Neural cell (in vitro differentiated cells): ENCODE data around the gene CEP72. TPM values are rescaled to one million over a fixed set of nuclear protein-coding genes. Genes with fewer than 3 reads are reported as not detected.

Experiments
- H2AFZ ChIP-seq: fragments of 200-600, 300-800 bp; sonication (generic), shearing (Covaris generic); 2 replicates; pipeline ENCODE4 v1.6.0; 2014; ENCODE audit warnings: low read depth, mild to moderate bottlenecking, antibody characterized with exemption, low read length, moderate library complexity
- H3F3A ChIP-seq: fragments of 200-600 bp; shearing (Covaris generic); 2 replicates; pipeline ENCODE4 v1.6.1; 2016; ENCODE audit warnings: mild to moderate bottlenecking, moderate library complexity, mixed read lengths, antibody characterized with exemption, low read length; ENCODE audit not compliant: insufficient read depth, poor library complexity, severe bottlenecking
- H3K27ac ChIP-seq: fragments of 200-600, 300-800 bp; sonication (generic), shearing (Covaris generic); 2 replicates; pipeline ENCODE4 v1.5.1; 2014; ENCODE audit warnings: mild to moderate bottlenecking, low read length, moderate library complexity
- H3K27me3 ChIP-seq: fragments of 300-800, 200-600 bp; sonication (generic), shearing (Covaris generic); 2 replicates; pipeline ENCODE4 v1.6.0; 2014; ENCODE audit warnings: mild to moderate bottlenecking, low read depth, low read length, moderate library complexity; ENCODE audit not compliant: insufficient read depth
- H3K36me3 ChIP-seq: fragments of 300-800, 200-600 bp; sonication (generic), shearing (Covaris generic); 2 replicates; pipeline ENCODE4 v1.5.1; 2014; ENCODE audit warnings: mild to moderate bottlenecking, antibody characterized with exemption, low read length, moderate library complexity; ENCODE audit not compliant: insufficient read depth
- H3K4me2 ChIP-seq: fragments of 300-800, 200-600 bp; sonication (generic), shearing (Covaris generic); 2 replicates; pipeline ENCODE4 v1.6.0; 2014; ENCODE audit warnings: mild to moderate bottlenecking, low read length
- H3K4me3 ChIP-seq: fragments of 300-800, 200-600 bp; sonication (generic), shearing (Covaris generic); 2 replicates; pipeline ENCODE4 v1.5.1; 2014; ENCODE audit warnings: mild to moderate bottlenecking, low read length, moderate library complexity
- H3K79me2 ChIP-seq: fragments of 200-600 bp; shearing (Covaris generic); replicated peaks from 2 replicates; pipeline ENCODE4 v1.6.0; 2014; ENCODE audit warnings: mild to moderate bottlenecking, low read length, moderate library complexity; ENCODE audit not compliant: insufficient read depth
- H3K9ac ChIP-seq: fragments of 300-800, 200-600 bp; sonication (generic), shearing (Covaris generic); 2 replicates; pipeline ENCODE4 v1.6.1; 2016; ENCODE audit warnings: mild to moderate bottlenecking, low read length, mixed read lengths
- H3K9me2 ChIP-seq: fragments of 200-600 bp; shearing (Covaris generic); 2 replicates; pipeline ENCODE4 v1.6.1; 2016; ENCODE audit warnings: mild to moderate bottlenecking, low read length, mixed read lengths; ENCODE audit not compliant: insufficient read depth
- H3K9me3 ChIP-seq: fragments of 200-600, 300-800 bp; sonication (generic), shearing (Covaris generic); 2 replicates; pipeline ENCODE4 v1.6.1; 2016; ENCODE audit warnings: mild to moderate bottlenecking, mixed run types, low read length, moderate library complexity, mixed read lengths
- H4K20me1 ChIP-seq: fragments of 200-600 bp; shearing (Covaris generic); 2 replicates; pipeline ENCODE4 v1.6.1; 2016; ENCODE audit warnings: mild to moderate bottlenecking, mixed run types; ENCODE audit not compliant: insufficient read depth
- EP300 ChIP-seq: fragments of 450-650 bp; conservative IDR thresholded peaks from 2 replicates; pipeline ENCODE4 v1.6.1; 2014; ENCODE audit warnings: antibody characterized with exemption, mild to moderate bottlenecking, moderate library complexity; ENCODE audit not compliant: poor library complexity, severe bottlenecking
- EZH2 ChIP-seq: fragments of 200-600, 300-800 bp; shearing (Covaris generic), sonication (generic); IDR thresholded peaks from 2 replicates; pipeline ENCODE4 v1.6.1; 2014; ENCODE audit warnings: antibody characterized with exemption, low read length, borderline replicate concordance, mild to moderate bottlenecking; ENCODE audit not compliant: insufficient read depth, poor library complexity, severe bottlenecking
- MXI1 ChIP-seq: fragments of 450-650 bp; conservative IDR thresholded peaks from 2 replicates; pipeline ENCODE4 v1.6.1; 2014; ENCODE audit warnings: antibody characterized with exemption, mild to moderate bottlenecking; ENCODE audit not compliant: poor library complexity, severe bottlenecking
- POLR2AphosphoS5 ChIP-seq: IDR thresholded peaks from 2 replicates; pipeline ENCODE4 v1.6.1; 2012
- RAD21 ChIP-seq: fragments of 450-650 bp; conservative IDR thresholded peaks from 2 replicates; pipeline ENCODE4 v1.6.1; 2014; ENCODE audit warnings: antibody characterized with exemption, mild to moderate bottlenecking, moderate library complexity
- SMC3 ChIP-seq: fragments of 450-650 bp; conservative IDR thresholded peaks from 2 replicates; pipeline ENCODE4 v1.6.1; 2014; ENCODE audit warnings: antibody characterized with exemption, mild to moderate bottlenecking, moderate library complexity; ENCODE audit not compliant: poor library complexity
- TAF1 ChIP-seq: IDR thresholded peaks from 2 replicates; pipeline ENCODE4 v1.6.1; 2012; ENCODE audit warnings: low read depth
- polyA plus RNA-seq: library from polyadenylated mRNA; depleted of rRNA; stranded (reverse); fragments of >200 nt; gene quantifications from 2 replicates; pipeline ENCODE4 v1.2.3, GENCODE V29; 2014
- TF ChIP-seq, protein P1 (sequence below): fragments of 450-650 bp; IDR thresholded peaks from 2 replicates; pipeline ENCODE4 v1.5.1; 2014; ENCODE audit warnings: antibody characterized with exemption, mild to moderate bottlenecking, moderate library complexity; ENCODE audit not compliant: poor library complexity, severe bottlenecking
- TF ChIP-seq, protein P2 (sequence below): IDR thresholded peaks from 2 replicates; pipeline ENCODE4 v1.6.1; 2012; ENCODE audit warnings: borderline replicate concordance

CEP72 gene
- polyA plus RNA-seq, 1 donor from 2014 or later: 5.9 TPM

DNA sequence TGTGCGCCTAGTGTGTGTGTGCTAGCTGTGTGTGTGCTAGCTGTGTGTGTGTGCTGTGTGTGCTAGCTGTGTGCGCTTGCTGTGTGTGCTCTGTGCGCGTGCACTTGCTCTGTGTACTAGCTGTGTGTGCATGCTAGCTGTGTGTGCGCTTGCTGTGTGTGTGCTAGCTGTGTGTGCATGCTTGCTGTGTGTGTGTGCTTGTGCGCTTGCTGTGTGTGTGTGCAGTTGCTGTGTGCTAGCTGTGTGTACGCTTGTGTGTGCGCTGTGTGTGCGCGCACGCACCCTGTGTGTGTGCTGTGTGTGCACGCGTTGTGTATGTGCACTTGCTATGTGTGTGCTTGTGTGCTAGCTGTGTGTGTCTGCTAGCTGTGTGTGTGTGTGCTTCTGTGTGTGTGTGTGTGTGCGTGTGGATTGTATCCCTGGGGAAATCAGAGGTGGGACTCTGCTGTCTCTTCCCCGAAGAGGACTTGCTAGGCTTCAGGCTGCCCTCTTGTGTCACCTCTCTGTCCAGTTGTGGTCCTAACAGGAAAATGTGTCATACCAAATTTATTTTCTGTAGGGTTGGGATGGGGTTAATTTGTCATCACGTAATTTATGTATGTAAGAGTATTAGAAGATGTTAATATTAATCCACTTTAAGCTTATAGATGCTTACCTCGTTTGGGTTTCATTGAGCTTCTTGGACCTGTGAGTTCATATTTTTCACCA lies 42.1 kb downstream of the CEP72 start:
- H3K9me2 ChIP-seq: no peaks in the 10 kb centered on the region
- no peaks in the 10 kb centered on the region for H3F3A ChIP-seq
- H3K36me3 ChIP-seq: peaks cover 8% of the 10 kb centered on the region
- no peak overlapping the region for H3K4me3 ChIP-seq
- no peak overlapping the region for H3K4me2 ChIP-seq
- TF ChIP-seq, protein P1, sequence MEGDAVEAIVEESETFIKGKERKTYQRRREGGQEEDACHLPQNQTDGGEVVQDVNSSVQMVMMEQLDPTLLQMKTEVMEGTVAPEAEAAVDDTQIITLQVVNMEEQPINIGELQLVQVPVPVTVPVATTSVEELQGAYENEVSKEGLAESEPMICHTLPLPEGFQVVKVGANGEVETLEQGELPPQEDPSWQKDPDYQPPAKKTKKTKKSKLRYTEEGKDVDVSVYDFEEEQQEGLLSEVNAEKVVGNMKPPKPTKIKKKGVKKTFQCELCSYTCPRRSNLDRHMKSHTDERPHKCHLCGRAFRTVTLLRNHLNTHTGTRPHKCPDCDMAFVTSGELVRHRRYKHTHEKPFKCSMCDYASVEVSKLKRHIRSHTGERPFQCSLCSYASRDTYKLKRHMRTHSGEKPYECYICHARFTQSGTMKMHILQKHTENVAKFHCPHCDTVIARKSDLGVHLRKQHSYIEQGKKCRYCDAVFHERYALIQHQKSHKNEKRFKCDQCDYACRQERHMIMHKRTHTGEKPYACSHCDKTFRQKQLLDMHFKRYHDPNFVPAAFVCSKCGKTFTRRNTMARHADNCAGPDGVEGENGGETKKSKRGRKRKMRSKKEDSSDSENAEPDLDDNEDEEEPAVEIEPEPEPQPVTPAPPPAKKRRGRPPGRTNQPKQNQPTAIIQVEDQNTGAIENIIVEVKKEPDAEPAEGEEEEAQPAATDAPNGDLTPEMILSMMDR: no peak
- TF ChIP-seq TAF1 (no peak), MXI1 (no peak), EZH2 (no peak), EP300 (no peak), SMC3 (no peak), POLR2AphosphoS5 (no peak), RAD21 (no peak)
- TF ChIP-seq, protein P2, sequence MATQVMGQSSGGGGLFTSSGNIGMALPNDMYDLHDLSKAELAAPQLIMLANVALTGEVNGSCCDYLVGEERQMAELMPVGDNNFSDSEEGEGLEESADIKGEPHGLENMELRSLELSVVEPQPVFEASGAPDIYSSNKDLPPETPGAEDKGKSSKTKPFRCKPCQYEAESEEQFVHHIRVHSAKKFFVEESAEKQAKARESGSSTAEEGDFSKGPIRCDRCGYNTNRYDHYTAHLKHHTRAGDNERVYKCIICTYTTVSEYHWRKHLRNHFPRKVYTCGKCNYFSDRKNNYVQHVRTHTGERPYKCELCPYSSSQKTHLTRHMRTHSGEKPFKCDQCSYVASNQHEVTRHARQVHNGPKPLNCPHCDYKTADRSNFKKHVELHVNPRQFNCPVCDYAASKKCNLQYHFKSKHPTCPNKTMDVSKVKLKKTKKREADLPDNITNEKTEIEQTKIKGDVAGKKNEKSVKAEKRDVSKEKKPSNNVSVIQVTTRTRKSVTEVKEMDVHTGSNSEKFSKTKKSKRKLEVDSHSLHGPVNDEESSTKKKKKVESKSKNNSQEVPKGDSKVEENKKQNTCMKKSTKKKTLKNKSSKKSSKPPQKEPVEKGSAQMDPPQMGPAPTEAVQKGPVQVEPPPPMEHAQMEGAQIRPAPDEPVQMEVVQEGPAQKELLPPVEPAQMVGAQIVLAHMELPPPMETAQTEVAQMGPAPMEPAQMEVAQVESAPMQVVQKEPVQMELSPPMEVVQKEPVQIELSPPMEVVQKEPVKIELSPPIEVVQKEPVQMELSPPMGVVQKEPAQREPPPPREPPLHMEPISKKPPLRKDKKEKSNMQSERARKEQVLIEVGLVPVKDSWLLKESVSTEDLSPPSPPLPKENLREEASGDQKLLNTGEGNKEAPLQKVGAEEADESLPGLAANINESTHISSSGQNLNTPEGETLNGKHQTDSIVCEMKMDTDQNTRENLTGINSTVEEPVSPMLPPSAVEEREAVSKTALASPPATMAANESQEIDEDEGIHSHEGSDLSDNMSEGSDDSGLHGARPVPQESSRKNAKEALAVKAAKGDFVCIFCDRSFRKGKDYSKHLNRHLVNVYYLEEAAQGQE: no peak
- no peak overlapping the region for H3K27ac ChIP-seq
- no peaks in the 10 kb centered on the region for H3K79me2 ChIP-seq
- no peaks in the 10 kb centered on the region for H3K27me3 ChIP-seq
- no peaks in the 10 kb centered on the region for H4K20me1 ChIP-seq
- H2AFZ ChIP-seq: no peak overlapping the region
- peaks cover 10% of the 10 kb centered on the region for H3K9me3 ChIP-seq
- H3K9ac ChIP-seq: no peak overlapping the region

DNA sequence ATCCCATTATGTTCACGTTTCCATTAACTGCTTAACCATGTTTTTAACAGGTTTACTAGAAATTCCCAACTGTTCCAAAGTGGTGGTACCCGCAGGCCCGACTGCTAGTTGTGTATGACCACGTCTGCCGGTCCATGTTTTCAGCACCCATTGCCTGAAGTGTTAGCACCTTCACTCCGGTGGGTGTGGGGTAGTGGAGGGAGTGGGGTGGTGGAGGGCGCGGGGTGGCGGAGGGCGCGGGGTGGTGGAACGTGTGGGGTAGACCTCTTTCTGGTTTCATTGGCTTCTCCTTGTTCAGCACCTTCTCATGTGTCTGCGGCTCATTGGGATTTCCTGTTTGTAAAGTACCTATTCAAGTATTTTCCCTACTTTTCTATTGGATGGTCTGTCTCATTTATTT lies 43.3 kb downstream of the CEP72 start:
- no peaks in the 10 kb centered on the region for H3F3A ChIP-seq
- H3K79me2 ChIP-seq: no peaks in the 10 kb centered on the region
- H3K4me2 ChIP-seq: no peak overlapping the region
- H3K9ac ChIP-seq: no peak overlapping the region
- no peak overlapping the region for H3K4me3 ChIP-seq
- no peak overlapping the region for H3K27ac ChIP-seq
- peaks cover 13% of the 10 kb centered on the region for H3K36me3 ChIP-seq
- no peak for TF ChIP-seq EZH2
- no peak for TF ChIP-seq RAD21
- no peak for TF ChIP-seq EP300
- TF ChIP-seq TAF1: no peak
- TF ChIP-seq POLR2AphosphoS5: no peak
- TF ChIP-seq, protein P2: no peak
- TF ChIP-seq MXI1: no peak
- no peak for TF ChIP-seq SMC3
- TF ChIP-seq, protein P1: no peak
- no peaks in the 10 kb centered on the region for H3K27me3 ChIP-seq
- no peaks in the 10 kb centered on the region for H4K20me1 ChIP-seq
- H2AFZ ChIP-seq: no peak overlapping the region
- H3K9me3 ChIP-seq: peaks cover 10% of the 10 kb centered on the region
- H3K9me2 ChIP-seq: no peaks in the 10 kb centered on the region
